Inflammatory macrophage (primary cell): Measurements from ENCODE around the gene CSNK1G1.

Source experiments
- DNase-seq, 2 donors: peaks; one replicate each; pipeline ENCODE4 v3.0.0-alpha.2; 2020 to 2022

CSNK1G1 gene

GRCh38 chr15:64286473-64286872 lies 69.5 kb downstream of the CSNK1G1 start:
- no peak for DNase-seq

- DNase-seq, result no peak
Observed at GRCh38 chr15:64285871-64286270, 70.1 kb downstream of the CSNK1G1 start.

GRCh38 chr15:64285150-64285549 lies 70.8 kb downstream of the CSNK1G1 start:
- no peak for DNase-seq

GRCh38 chr15:64284042-64284441 lies 71.9 kb downstream of the CSNK1G1 start:
- DNase-seq, result peak; percentile 71 to 92

- peak; percentile 34 to 36 for DNase-seq
Observed at GRCh38 chr15:64282701-64283100, 73.3 kb downstream of the CSNK1G1 start.

GRCh38 chr15:64279131-64279530 lies 76.8 kb downstream of the CSNK1G1 start:
- DNase-seq, result no peak

GRCh38 chr15:64275934-64276333 lies 80.0 kb downstream of the CSNK1G1 start:
- no peak for DNase-seq

GRCh38 chr15:64274341-64274950 lies 81.5 kb downstream of the CSNK1G1 start:
- DNase-seq, result peak; percentile 47 to 51

GRCh38 chr15:64267331-64267973 lies 88.5 kb downstream of the CSNK1G1 start:
- DNase-seq, result no peak

GRCh38 chr15:64265188-64265587 lies 90.8 kb downstream of the CSNK1G1 start:
- DNase-seq, result peak; percentile 22 to 26

- DNase-seq, result no peak
Observed at GRCh38 chr15:64264502-64264901, 91.5 kb downstream of the CSNK1G1 start.

- DNase-seq, result no peak
Observed at GRCh38 chr15:64263567-64263966, 92.4 kb downstream of the CSNK1G1 start.

GRCh38 chr15:64256051-64256450 lies 99.9 kb downstream of the CSNK1G1 start:
- DNase-seq, result no peak

- no peak for DNase-seq
Observed at GRCh38 chr15:64251658-64252057, 104.3 kb downstream of the CSNK1G1 start.

GRCh38 chr15:64251121-64251520 lies 104.9 kb downstream of the CSNK1G1 start:
- no peak for DNase-seq

GRCh38 chr15:64249883-64250575 lies 105.9 kb downstream of the CSNK1G1 start:
- no peak for DNase-seq

- DNase-seq, result no peak
Observed at GRCh38 chr15:64249406-64249805, 106.6 kb downstream of the CSNK1G1 start.

- peak; percentile 60 to 68 for DNase-seq
Observed at GRCh38 chr15:64247906-64248541, 107.9 kb downstream of the CSNK1G1 start.

GRCh38 chr15:64247535-64247905 lies 108.5 kb downstream of the CSNK1G1 start:
- DNase-seq, result no peak

- peak; percentile 77 to 86 for DNase-seq
Observed at GRCh38 chr15:64246364-64247189, 109.4 kb downstream of the CSNK1G1 start.

- DNase-seq, result no peak
Observed at GRCh38 chr15:64245405-64245804, 110.6 kb downstream of the CSNK1G1 start.

GRCh38 chr15:64237677-64238076 lies 118.3 kb downstream of the CSNK1G1 start:
- no peak for DNase-seq
